MM.1S (cell line): Measurements from ENCODE around the gene EFNA3.

ENCODE experiments used
- CTCF ChIP-seq: fragments of 300-600 bp; sonication (generic); IDR thresholded peaks from 2 replicates; pipeline ENCODE4 v1.5.1; 2016; ENCODE audit warnings: antibody characterized with exemption, low read length, mixed read lengths
- EZH2 ChIP-seq: fragments of 300-600 bp; sonication (generic); optimal IDR thresholded peaks from 2 replicates; pipeline ENCODE3; 2017; ENCODE audit warnings: low read depth, mild to moderate bottlenecking, antibody characterized with exemption, low read length, mixed read lengths
- EZH2phosphoT487 ChIP-seq: fragments of 300-600 bp; sonication (generic); IDR thresholded peaks from 2 replicates; pipeline ENCODE4 v1.6.1; 2018; ENCODE audit warnings: antibody characterized with exemption, low read length

- TF ChIP-seq EZH2phosphoT487 (no peak), CTCF (no peak), EZH2 (no peak)
Observed at GRCh38 chr1:155131285-155131684, 52.6 kb downstream of the EFNA3 start.
